ENCODE measurements around the gene WIPF2. TPM values are rescaled to one million over a fixed set of nuclear protein-coding genes. Genes with fewer than 3 reads are reported as not detected.
A peak's percentile ranks its signal among the peaks of the same experiment; 100 is the strongest.

Gene WIPF2
- total and polyA plus RNA-seq, 8 donors: 6.3 to 21.7 (median 13.8) TPM

GRCh38 chr17:40287159-40287493 lies 68.0 kb downstream of the WIPF2 start:
- H3K27ac ChIP-seq: no peak overlapping the region
- 32 to 42% methylated on average over 4 of the region's 4 CpGs for WGBS, 2 donors
- H3K36me3 ChIP-seq: no peaks in the 10 kb centered on the region
- H3K27me3 ChIP-seq: no peaks in the 10 kb centered on the region
- DNase-seq (no peak), ATAC-seq (peak in 1 of 4 donors; percentile 2), FAIRE-seq (no peak)
- H3K4me1 ChIP-seq: peaks cover 0 to 5% (median 5%) of the 10 kb centered on the region in 3 donors
- intact Hi-C loops (cut with DNase I): loop anchor here in 2 of 3 donors (5.0 to 10.0 kb wide), 2 partner anchors 70 to 82 kb away; partner anchors contain the start of gene WIPF2 (in 1 of the 2)
- TF ChIP-seq CTCF (IDR thresholded peaks at IDR 0.05): no peak
- no peaks in the 10 kb centered on the region for H3K9me3 ChIP-seq
- H3K4me3 ChIP-seq: no peak overlapping the region

GRCh38 chr17:40287494-40288369 lies 68.6 kb downstream of the WIPF2 start, which contains the start of gene CDC6:
TSS of gene CDC6 (plus strand) at chr17:40287879. CDS start at chr17:40289421, 1,542 bp downstream.
- TF ChIP-seq CTCF (IDR thresholded peaks at IDR 0.05): no peak
- Histone ChIP-seq H3K4me3 (peak within 1 kb of the TSS; percentile 33 to 70 (median 42)), H3K27ac (no peak within 1 kb of the TSS), H3K36me3 (no peaks in the 10 kb centered on the region), H3K9me3 (no peaks in the 10 kb centered on the region), H3K4me1 (peaks cover 0 to 5% (median 5%) of the 10 kb centered on the region in 3 donors), H3K27me3 (no peaks in the 10 kb centered on the region)
- DNase-seq: peak; percentile 95 to 99 (median 98)
- peak; percentile 95 to 98 (median 96) for ATAC-seq
- 0% methylated on average over 47 of the region's 47 CpGs for WGBS, 2 donors
- intact Hi-C loops (cut with DNase I): loop anchor here in 2 of 3 donors (5.0 to 10.0 kb wide), 2 partner anchors 70 to 83 kb away; partner anchors contain the start of gene WIPF2 (in 1 of the 2)
- FAIRE-seq: peak; percentile 94

- Histone ChIP-seq H3K4me1 (peaks cover 0 to 17% (median 0%) of the 10 kb centered on the region in 3 donors), H3K27me3 (no peaks in the 10 kb centered on the region), H3K9me3 (no peaks in the 10 kb centered on the region), H3K36me3 (no peaks in the 10 kb centered on the region), H3K27ac (no peak overlapping the region), H3K4me3 (no peak overlapping the region)
- intact Hi-C loops (cut with DNase I): loop anchor here in 1 of 3 donors (5.0 kb wide), 1 partner anchor 88 kb away; no protein-coding TSS in a partner anchor
- no peak for FAIRE-seq
- WGBS, 2 donors: 50 to 54% methylated on average over 4 of the region's 4 CpGs
- ATAC-seq: peak in 1 of 4 donors; percentile 15
- peak in 2 of 6 donors; percentile 33 to 55 for DNase-seq
- TF ChIP-seq CTCF (IDR thresholded peaks at IDR 0.05): peak in 3 of 4 donors; percentile 32 to 38 (median 32)
These were observed 71.7 kb downstream of the WIPF2 start for GRCh38 chr17:40290629-40291280.

- WGBS, 2 donors: 89 to 95% methylated on average over 2 of the region's 2 CpGs
- Histone ChIP-seq H3K27me3 (no peaks in the 10 kb centered on the region), H3K4me3 (no peak overlapping the region), H3K9me3 (no peaks in the 10 kb centered on the region), H3K27ac (no peak overlapping the region), H3K4me1 (peaks cover 0 to 20% (median 0%) of the 10 kb centered on the region in 3 donors), H3K36me3 (no peaks in the 10 kb centered on the region)
- intact Hi-C loops (cut with DNase I): loop anchor here in 1 of 3 donors (5.0 kb wide), 1 partner anchor 89 kb away; no protein-coding TSS in a partner anchor
- DNase-seq: no peak
- ATAC-seq: no peak
- TF ChIP-seq CTCF (IDR thresholded peaks at IDR 0.05): no peak
- FAIRE-seq: no peak
These were observed 72.2 kb downstream of the WIPF2 start for GRCh38 chr17:40291281-40291664.
